Measurements from ENCODE around the gene SLC25A21.

SLC25A21 gene

DNA sequence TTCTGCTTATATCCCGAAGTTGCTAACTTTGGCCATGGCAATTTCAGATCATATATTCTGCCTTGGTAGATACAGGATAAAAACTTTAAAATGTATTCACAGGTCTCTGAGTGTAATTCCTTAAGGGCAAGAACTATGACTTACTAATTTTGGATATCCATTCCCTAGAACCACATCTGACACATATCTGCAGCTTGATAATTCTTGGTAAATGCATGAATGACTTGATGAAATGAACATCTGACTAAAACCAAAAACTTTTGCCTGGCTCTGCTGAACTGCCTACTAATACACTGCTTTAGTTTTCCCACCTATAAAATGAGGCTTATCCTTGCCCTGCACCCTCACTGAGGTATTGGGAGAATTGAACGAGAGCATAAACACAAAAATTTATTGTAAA is 32.2 kb downstream of the SLC25A21 start:
- no peak for DNase-seq

DNA sequence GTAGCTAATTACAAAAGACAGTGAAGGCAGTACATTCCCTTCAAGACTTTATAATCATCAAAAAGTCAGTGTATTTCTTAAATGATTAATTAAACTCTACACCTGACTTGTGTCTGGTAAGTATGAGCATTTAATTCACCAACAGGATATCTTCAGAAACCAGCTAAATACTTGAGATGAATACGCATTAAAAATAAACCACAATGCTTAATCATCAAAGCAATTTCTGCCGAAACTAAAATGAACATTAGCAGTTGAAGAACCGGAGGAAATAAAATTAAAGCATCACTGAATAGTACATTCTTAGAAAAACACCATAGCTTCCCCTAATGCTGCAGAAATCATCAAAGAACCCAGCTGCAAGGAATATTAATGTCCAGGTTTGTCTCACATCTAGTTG is 32.7 kb downstream of the SLC25A21 start:
- no peak for DNase-seq

- DNase-seq: no peak
These were observed 33.5 kb downstream of the SLC25A21 start for GRCh38 chr14:37138898-37139297.

- no peak for DNase-seq
These were observed 39.0 kb downstream of the SLC25A21 start for GRCh38 chr14:37133284-37133913.

DNA sequence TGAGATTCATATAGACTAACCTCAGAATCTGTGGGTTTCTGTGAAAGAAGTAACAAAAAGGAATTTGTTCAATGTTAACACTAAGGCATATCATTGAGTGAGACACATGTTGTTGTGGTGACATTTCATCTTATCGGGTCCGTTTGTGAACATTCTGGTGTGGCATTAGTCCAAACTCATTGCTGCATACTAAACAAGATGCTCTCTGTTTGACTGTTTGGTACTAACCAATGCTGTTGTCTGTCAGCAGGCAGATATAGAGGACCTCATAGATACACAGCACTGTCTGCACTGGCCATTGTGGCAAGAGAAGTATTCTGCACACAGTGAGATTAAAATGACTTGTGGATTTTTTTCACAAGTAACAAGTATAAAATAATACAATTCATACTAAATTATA is 41.2 kb downstream of the SLC25A21 start:
- no peak for DNase-seq

DNA sequence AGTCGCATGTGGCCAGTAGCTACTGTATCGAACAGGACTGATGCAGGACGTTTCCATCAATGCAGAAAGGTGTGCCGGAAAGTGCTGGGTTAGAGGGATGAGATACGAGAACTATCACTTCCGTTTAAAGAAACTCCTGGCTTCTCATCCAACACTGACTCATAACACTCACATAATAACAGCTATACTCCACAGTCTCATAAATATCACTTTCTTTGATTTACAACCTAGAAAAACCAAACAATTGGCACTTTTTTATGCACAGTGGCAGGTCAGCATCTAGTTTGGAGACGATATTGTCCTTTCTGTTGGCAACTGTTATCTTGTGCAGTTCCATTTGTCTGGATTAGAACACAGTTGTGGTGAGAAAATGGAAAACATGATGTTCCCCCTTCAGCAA is 43.4 kb downstream of the SLC25A21 start:
- DNase-seq: no peak

DNA sequence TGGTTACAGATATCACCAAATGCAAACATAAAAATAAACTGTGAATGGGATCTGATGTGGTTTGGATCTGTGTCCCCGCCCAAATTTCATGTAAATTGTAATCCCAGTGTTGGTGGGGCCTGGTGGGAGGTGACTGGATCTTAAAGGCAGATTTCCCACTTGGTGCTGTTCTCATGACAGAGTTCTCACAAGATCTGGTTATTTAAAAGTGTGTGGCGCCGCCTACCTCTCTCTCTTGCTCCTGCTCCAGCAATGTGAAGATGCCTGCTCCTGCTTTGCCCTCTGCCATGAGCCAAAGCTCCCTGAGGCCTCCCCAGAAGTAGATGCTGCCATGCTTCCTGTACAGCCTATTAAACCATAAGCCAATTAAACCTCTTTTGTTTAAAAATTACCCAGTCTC is 47.8 kb downstream of the SLC25A21 start:
- DNase-seq: no peak

DNA sequence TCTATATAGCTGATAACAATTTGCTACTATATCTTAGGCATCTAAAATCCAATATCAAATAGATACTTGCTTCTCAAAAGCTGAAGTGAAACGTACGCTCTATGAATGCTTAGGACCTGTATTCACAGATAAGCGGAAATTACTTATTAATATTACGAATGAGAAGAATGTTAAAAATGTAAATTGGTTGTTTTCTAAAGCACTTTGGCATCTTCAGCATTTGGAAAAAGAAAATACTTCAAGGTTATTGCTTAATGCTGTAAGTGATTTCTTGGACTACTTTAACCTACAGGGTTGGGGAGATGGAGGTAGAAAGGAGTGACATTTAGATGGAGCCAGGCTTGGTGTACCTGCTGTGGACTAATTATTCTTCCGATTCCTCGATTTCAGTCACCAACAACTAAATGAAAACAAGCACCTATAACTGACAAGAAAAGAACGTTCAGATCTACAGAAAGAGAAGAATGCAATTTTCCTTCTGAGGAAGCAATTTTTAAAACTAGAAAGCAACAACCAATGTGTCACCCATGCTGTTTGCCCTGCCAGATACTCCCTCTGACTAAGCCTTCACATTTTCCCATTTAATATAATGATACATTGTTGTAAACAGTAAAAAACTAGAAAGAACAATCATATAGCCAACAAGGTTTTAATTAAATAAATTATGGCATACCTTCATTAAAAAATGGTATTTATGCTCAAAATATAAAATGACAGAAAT is 49.3 kb downstream of the SLC25A21 start:
- DNase-seq: no peak

DNA sequence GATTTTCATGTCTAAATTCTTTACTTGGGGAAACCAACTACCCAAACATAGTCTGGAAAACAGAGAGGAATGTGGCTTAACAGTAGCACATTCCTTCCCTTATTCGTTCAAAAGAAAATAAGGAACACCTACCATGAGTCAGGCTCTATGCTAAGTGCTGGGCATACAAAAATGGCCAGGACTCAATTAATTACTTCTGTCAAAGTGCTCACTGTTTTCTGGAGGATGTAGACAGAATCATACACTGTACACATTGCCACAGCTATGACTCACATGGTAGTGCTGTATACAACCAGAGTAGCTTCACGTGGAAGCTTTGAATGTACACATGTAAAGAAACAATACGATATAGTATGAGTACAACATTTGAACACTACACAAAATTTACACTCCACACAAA is 50.1 kb downstream of the SLC25A21 start:
- no peak for DNase-seq

DNA sequence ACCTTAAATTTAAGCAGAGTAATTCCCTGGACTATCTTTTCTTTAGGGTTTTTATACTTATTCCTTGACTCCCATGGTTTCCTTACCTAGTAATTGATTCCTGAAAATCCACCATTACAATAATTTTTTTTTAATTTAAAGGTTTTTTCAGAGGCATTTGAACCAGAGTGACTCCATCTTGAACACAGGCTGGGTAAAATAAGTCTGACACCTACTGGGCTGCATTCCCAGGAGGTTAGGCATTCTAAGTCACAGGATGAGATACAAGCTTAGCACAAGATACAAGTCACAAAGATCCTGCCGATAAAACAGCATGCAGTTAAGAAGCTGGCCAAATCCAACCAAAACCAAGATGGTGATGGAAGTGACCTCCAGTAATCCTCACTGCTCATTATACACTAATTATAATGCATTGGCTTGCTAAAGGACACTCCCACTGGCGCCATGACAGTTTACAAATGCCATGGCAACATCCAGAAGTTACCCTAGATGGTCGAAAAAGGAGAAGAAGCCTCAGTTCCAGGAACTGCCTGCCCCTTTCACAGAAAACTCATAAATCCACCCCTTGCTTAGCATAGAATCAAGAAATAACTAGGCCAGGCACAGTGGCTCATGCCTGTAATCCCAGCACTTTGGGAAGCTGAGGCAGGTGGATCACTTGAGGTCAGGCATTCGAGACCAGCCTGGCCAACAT is 53.6 kb downstream of the SLC25A21 start:
- no peak for DNase-seq

DNA sequence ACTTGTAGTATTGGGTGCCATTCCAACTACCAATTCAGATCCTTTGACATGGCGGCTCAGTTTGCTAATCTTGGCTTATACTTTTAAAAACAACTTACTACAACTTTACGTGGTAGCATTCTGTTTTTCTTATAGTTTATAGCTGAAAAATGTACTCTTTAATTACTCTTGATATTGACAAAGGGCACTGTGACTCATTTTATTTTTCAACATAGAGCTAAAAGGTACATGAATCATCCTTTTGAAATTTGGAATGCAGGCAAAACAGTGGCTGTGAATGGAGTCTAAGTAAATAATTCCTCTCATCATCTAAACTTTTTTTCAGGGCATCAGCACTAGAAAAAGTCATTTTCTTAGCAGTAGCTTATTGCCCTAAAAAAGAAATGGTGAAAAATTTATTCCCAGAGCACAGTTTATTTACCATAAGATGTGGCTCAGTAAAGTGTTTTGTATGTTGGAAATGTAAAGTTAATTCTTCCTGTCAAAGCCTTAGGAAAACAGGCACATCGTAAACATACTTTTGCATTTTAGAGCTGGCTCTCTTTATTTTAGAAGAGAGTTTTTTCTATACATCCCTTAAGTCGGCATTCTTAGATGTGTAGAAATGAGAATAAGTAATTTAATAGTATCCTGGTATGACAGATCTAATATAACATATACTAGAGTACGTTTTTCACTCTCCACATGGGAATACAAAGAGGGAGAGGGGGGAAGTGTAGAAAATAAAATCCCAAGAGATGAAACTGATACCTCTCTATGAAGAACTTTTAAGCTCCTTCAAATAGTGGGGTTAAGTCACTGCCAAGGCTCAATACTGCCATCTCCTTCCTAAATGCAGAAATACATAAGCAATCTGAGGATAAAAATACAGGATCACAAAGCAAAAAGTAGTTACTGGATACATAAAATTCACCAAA is 55.2 kb downstream of the SLC25A21 start:
- DNase-seq: no peak

DNA sequence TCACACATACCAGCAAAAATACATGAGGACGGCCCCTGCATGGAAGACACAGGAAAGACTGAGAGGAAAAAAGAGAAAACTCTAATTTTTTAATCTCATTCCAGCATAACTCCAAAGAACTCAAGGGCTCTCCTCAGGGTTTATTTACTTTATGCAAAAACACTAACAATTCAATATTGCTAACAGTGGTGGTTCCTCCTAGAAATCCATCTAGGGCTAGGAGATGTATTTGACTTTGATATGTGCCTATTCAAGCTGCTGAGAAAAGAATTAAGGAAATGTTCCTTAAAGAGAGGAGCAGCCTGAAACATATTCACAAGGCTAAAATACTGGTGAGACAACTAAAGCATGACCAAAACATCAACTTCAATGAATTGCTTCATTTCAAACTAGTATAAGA is 57.0 kb downstream of the SLC25A21 start:
- DNase-seq: no peak

DNA sequence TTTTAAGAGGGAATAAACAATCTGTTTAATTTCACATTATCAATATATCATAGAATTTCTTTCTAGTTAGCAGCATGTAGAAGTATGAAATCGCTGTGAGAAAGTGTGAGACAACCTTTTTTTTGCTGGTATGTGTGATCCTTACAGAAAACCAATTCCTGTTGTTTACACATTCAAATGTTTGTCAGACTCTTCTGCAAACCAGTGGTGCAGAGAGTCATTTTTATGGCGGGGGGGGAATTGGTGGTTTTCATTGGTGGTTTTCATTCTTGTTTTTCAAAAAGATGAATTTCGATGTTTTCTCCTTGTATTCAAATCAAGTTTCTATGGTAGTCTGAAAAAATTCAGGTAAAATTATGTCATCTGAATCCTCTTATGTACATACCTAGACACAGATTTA is 57.8 kb downstream of the SLC25A21 start:
- DNase-seq: no peak

GRCh38 chr14:37114002-37114401 is 58.4 kb downstream of the SLC25A21 start:
- no peak for DNase-seq

- no peak for DNase-seq
These were observed 74.3 kb downstream of the SLC25A21 start for GRCh38 chr14:37098132-37098531.

- no peak for DNase-seq
These were observed 77.9 kb downstream of the SLC25A21 start for GRCh38 chr14:37094502-37094901.

DNA sequence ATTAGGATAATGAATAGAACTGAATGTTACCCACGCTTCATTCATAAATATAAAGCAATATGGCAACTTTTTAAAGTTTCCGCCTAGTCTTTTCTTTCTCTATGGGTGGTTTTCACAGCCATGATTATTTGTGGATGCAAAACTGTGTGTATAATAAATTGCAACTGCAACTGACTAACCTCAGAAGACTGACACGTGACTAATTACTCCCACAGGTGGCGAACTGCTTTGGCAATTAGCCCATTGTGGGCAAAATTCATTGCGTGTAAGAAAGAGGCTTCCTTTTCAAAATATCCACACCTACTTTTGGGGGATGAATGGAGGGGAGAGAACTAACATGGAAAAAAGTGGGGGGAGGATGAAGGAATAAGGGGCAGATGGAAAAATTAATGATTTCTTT is 79.0 kb downstream of the SLC25A21 start:
- no peak for DNase-seq

- DNase-seq: no peak
These were observed 80.8 kb downstream of the SLC25A21 start for GRCh38 chr14:37091651-37092050.

GRCh38 chr14:37090026-37090425 is 82.4 kb downstream of the SLC25A21 start:
- no peak for DNase-seq

GRCh38 chr14:37089410-37089809 is 83.0 kb downstream of the SLC25A21 start:
- DNase-seq: no peak

DNA sequence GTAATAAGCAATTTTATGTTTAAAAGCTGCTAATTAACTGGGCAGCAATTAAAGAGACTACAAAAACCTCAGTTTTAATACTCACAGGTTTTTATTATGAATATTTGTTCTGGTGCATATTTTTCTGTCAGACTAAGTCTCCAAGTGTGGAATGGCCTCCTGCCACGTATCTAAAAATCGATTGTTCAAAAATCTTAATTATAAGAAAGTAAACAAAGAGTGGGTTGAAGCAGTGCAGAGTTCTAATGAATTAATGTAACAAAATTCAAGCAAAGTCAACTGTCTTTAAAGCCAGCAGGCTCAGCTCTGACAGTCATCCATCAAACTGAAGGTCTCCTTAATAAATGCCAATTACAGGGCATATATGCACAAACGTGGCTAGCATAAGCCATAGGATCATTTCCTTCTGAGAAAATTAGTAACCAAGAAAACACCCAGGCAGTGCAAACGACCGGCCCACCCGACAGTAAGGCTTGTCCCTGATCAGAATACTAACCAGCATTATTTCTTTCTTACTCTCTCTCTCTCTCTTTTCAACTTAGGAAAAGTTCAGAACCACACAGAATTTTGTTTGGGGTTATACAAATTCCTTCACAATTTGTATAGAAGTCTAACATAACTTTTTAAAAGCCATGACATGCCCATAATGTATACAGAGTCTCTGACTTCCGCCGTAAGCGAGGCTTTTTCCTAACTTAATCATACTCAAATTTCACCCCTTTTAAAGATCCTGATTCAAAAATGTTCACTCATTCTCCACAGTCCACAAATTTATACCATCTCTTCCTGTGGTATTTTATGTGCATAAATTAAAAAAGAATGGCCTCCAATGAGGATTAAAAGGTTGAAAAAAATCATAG is 83.8 kb downstream of the SLC25A21 start:
- DNase-seq: no peak

DNA sequence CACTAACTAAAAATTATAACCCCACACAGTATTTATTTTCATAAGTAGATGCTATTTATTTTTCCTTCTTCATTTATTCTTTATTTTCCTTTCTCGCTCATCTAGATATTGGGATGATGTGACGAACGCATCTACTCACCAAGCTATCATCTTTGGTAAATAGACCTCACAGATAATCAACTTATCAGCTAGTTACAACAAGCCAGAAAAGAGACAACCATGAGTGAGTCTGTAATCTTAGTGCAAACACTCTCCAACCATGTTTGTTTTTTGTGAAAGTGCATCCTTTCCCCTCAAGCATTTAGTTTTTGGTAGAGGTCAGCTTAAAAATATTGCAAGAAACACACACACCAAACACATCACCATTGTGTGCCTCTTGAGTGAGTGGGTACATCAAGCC is 84.9 kb downstream of the SLC25A21 start:
- DNase-seq: no peak

Data from cerebellar nuclear complex (tissue), 1 donor.